GM12892 (cell line): Measurements from ENCODE around the gene MFAP5.

Experiments used
- POLR2A ChIP-seq: IDR thresholded peaks from 2 replicates; pipeline ENCODE4 v1.6.1; 2011; ENCODE audit warnings: low read depth, low read length, control low read depth
- POLR2AphosphoS5 ChIP-seq: IDR thresholded peaks from 2 replicates; pipeline ENCODE4 v1.6.1; 2011; ENCODE audit warnings: low read depth, low read length, control low read depth

DNA sequence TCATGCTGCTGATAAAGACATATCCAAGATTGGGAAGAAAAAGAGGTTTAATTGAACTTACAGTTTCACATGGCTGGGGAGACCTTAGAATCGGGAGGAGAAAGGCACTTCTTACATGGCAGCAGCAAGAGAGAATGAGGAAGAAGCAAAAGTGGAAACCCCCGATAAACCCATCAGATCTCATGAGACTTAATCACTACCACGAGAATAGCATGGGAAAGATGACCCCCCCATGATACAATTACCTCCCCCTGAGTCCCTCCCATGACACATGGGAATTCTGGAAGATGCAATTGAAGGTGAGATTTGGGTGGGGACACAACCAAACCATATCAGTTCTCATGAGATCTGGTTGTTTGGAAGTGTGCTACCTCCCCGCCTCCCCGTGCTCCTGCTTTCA, 9.8 kb upstream of the MFAP5 start:
- TF ChIP-seq POLR2A, result no peak
- TF ChIP-seq POLR2AphosphoS5, result no peak
